HCT116 (cell line): ENCODE results near the gene HIVEP3. TPM values are rescaled to one million over a fixed set of nuclear protein-coding genes. Genes with fewer than 3 reads are reported as not detected.

Experiments used
- ATAC-seq: fragments of 200-7000 bp; cut with Tn5 transposase; 2 replicates; pipeline ENCODE4 v1.9.1; 2020; ENCODE audit warnings: mild to moderate bottlenecking, moderate library complexity
- BruUV-seq: library from RNA; stranded (reverse); fragments of 400-500 nt; replicated peaks from 2 replicates; lab custom pipeline; 2021; lab: Mats Ljungman, UMichigan
- CTCF ChIA-PET: fragments of 300-600 bp; sonication (Branson Sonifier 250); formaldehyde crosslinking; loops from one replicate; lab custom pipeline; 2021; ENCODE audit warnings: antibody characterized with exemption; lab: Charles Lee
- POLR2A ChIA-PET: fragments of 300-600, 350-600 bp; sonication (Branson Sonifier 250); formaldehyde crosslinking; loops from one replicate; lab custom pipeline; 2021; ENCODE audit warnings: antibody characterized with exemption; lab: Charles Lee
- RAD21 ChIA-PET, 2 experiments: fragments of 300-600 bp; sonication (Branson Sonifier 250); formaldehyde crosslinking; loops; one replicate each; lab custom pipeline; 2023; ENCODE audit warnings: low total read pairs in 2 of 2; ENCODE audit not compliant: uncharacterized antibody in 2 of 2, unreplicated experiment in 2 of 2, low non-redundant PET in 1 of 2; lab: Charles Lee
- DNase-seq: peaks from one replicate; pipeline ENCODE4 v3.0.0-alpha.2; 2010; ENCODE audit warnings: low read depth, low spot score
- H2AFZ ChIP-seq: fragments of 200-600 bp; shearing (Covaris generic), sonication (generic); 2 replicates; pipeline ENCODE4 v1.6.1; 2017; ENCODE audit warnings: low read depth, mixed run types, mixed read lengths, antibody characterized with exemption, low read length; ENCODE audit not compliant: poor library complexity, severe bottlenecking
- H3K27ac ChIP-seq: 2 replicates; pipeline ENCODE4 v1.5.1; 2012; ENCODE audit warnings: low read depth, low read length
- H3K27me3 ChIP-seq: fragments of 200-600 bp; sonication (generic); 2 replicates; pipeline ENCODE4 v1.6.1; 2016; ENCODE audit warnings: mixed run types, low read length, mixed read lengths; ENCODE audit not compliant: insufficient read depth
- H3K36me3 ChIP-seq, 2 experiments: fragments of 200-500 bp in 1 of 2; fragments of 200-600 bp in 1 of 2; sonication (Bioruptor generic) in 1 of 2; sonication (generic) in 1 of 2; 2 replicates each; pipeline versions ENCODE4 v1.5.1 to v1.6.1; 2014 to 2016; ENCODE audit warnings: low read length in 2 of 2, inconsistent platforms in 1 of 2, mixed read lengths in 1 of 2, mixed run types in 1 of 2; ENCODE audit not compliant: insufficient read depth in 2 of 2, control insufficient read depth in 1 of 2
- H3K4me1 ChIP-seq, 2 experiments: fragments of 200-600 bp in 1 of 2; sonication (generic) in 1 of 2; 2 replicates each; pipeline versions ENCODE4 v1.5.1 to v1.6.1; 2012 to 2017; ENCODE audit warnings: low read length in 2 of 2, inconsistent platforms in 1 of 2, mild to moderate bottlenecking in 1 of 2, mixed read lengths in 1 of 2, mixed run types in 1 of 2, moderate library complexity in 1 of 2; ENCODE audit not compliant: insufficient read depth in 2 of 2, control insufficient read depth in 1 of 2
- H3K4me2 ChIP-seq: fragments of 200-600 bp; sonication (generic); 2 replicates; pipeline ENCODE4 v1.6.1; 2017; ENCODE audit warnings: mixed run types, low read length, mixed read lengths
- H3K4me3 ChIP-seq, 2 experiments: fragments of 200-600 bp in 1 of 2; sonication (generic) in 1 of 2; replicated peaks in 1 of 2; 2 replicates each; pipeline ENCODE4 v1.5.1; 2011 to 2016; ENCODE audit warnings: low read length in 2 of 2, control low read depth in 1 of 2, low read depth in 1 of 2, mild to moderate bottlenecking in 1 of 2, mixed read lengths in 1 of 2, mixed run types in 1 of 2
- H3K79me2 ChIP-seq: fragments of 200-600 bp; sonication (generic); 2 replicates; pipeline ENCODE4 v1.6.1; 2017; ENCODE audit warnings: mild to moderate bottlenecking, mixed run types, low read length, moderate library complexity, mixed read lengths; ENCODE audit not compliant: insufficient read depth
- H3K9ac ChIP-seq: fragments of 200-600 bp; sonication (generic); 2 replicates; pipeline ENCODE4 v1.6.1; 2016; ENCODE audit warnings: low read length, mixed read lengths
- H3K9me2 ChIP-seq: fragments of 200-600 bp; sonication (generic), shearing (Covaris generic); 2 replicates; pipeline ENCODE4 v1.6.1; 2017; ENCODE audit warnings: mixed run types, mild to moderate bottlenecking, moderate library complexity; ENCODE audit not compliant: insufficient read depth
- H3K9me3 ChIP-seq, 2 experiments: fragments of 200-500 bp in 1 of 2; fragments of 200-600 bp in 1 of 2; sonication (Bioruptor generic) in 1 of 2; sonication (generic) in 1 of 2; 2 replicates each; pipeline ENCODE4 v1.6.1; 2014 to 2017; ENCODE audit warnings: low read length in 2 of 2, mixed read lengths in 2 of 2, inconsistent platforms in 1 of 2, low read depth in 1 of 2, mild to moderate bottlenecking in 1 of 2, mixed run types in 1 of 2, moderate library complexity in 1 of 2; ENCODE audit not compliant: control insufficient read depth in 1 of 2, insufficient read depth in 1 of 2
- H4K20me1 ChIP-seq: fragments of 200-600 bp; sonication (generic), shearing (Covaris generic); 2 replicates; pipeline ENCODE4 v1.6.1; 2017; ENCODE audit warnings: mixed run types, mild to moderate bottlenecking, moderate library complexity; ENCODE audit not compliant: insufficient read depth
- CBX3 ChIP-seq: IDR thresholded peaks from 2 replicates; pipeline ENCODE4 v1.6.1; 2012; ENCODE audit warnings: low read depth
- EGR1 ChIP-seq: IDR thresholded peaks from 2 replicates; pipeline ENCODE4 v1.6.1; 2012; ENCODE audit warnings: low read depth
- EZH2 ChIP-seq: fragments of 200-600 bp; sonication (generic); IDR thresholded peaks from 2 replicates; pipeline ENCODE4 v1.6.1; 2017; ENCODE audit warnings: antibody characterized with exemption, mixed run types
- FOSL1 ChIP-seq: IDR thresholded peaks from 2 replicates; pipeline ENCODE4 v1.6.1; 2012; ENCODE audit warnings: low read depth
- JUND ChIP-seq: IDR thresholded peaks from 2 replicates; pipeline ENCODE4 v1.6.1; 2012
- POLR2A ChIP-seq: IDR thresholded peaks from 2 replicates; pipeline ENCODE4 v1.7.0; 2011; ENCODE audit warnings: borderline replicate concordance; ENCODE audit not compliant: insufficient read depth, insufficient read length; ENCODE audit errors: extremely low read depth
- POLR2AphosphoS5 ChIP-seq: IDR thresholded peaks from 2 replicates; pipeline ENCODE4 v1.6.1; 2011; ENCODE audit warnings: mild to moderate bottlenecking, low read depth, low read length, moderate library complexity
- RAD21 ChIP-seq: IDR thresholded peaks from 2 replicates; pipeline ENCODE4 v1.6.1; 2012; ENCODE audit warnings: low read depth, mild to moderate bottlenecking
- SRF ChIP-seq: IDR thresholded peaks from 2 replicates; pipeline ENCODE4 v1.6.1; 2012; ENCODE audit warnings: low read depth
- TCF7L2 ChIP-seq: IDR thresholded peaks from 2 replicates; pipeline ENCODE4 v1.7.0; 2011; ENCODE audit warnings: borderline replicate concordance, inconsistent platforms; ENCODE audit not compliant: insufficient read depth, insufficient read length; ENCODE audit errors: extremely low read depth
- ZFX ChIP-seq: fragments of 450-650 bp; IDR thresholded peaks from 2 replicates; pipeline ENCODE4 v1.6.1; 2017
- ZNF274 ChIP-seq: fragments of 200-500 bp; sonication (Bioruptor generic); IDR thresholded peaks from 2 replicates; pipeline ENCODE4 v1.6.1; 2014; ENCODE audit warnings: mild to moderate bottlenecking, low read depth, low read length, inconsistent platforms
- intact Hi-C: fragments of 100-400 bp; cut with micrococcal nuclease; formaldehyde crosslinking; loops from 2 replicates; pipeline ENCODE4 v1.10.0; 2022
- total RNA-seq: library from RNA; stranded (reverse); gene quantifications from one replicate; pipeline ENCODE4 v1.2.1, GENCODE V29; 2021; ENCODE audit not compliant: unreplicated experiment
- TF ChIP-seq, protein P1 (sequence below), 3 experiments: fragments of 200-600 bp in 1 of 3; sonication (generic) in 1 of 3; IDR thresholded peaks in 2 of 3; conservative IDR thresholded peaks in 1 of 3; 2 replicates each; pipeline ENCODE4 v1.5.1; 2012 to 2017; ENCODE audit warnings: low read depth in 2 of 3, low read length in 2 of 3, antibody characterized with exemption in 1 of 3, borderline replicate concordance in 1 of 3, control low read depth in 1 of 3, mild to moderate bottlenecking in 1 of 3, mixed read lengths in 1 of 3, mixed run types in 1 of 3, moderate library complexity in 1 of 3; ENCODE audit not compliant: insufficient read depth in 1 of 3
- TF ChIP-seq, protein P2 (sequence below): IDR thresholded peaks from 2 replicates; pipeline ENCODE4 v1.6.1; 2012
- TF ChIP-seq, protein P3 (sequence below): IDR thresholded peaks from 2 replicates; pipeline ENCODE4 v1.6.1; 2012; ENCODE audit warnings: low read depth

The HIVEP3 gene
- total RNA-seq, 1 experiment from 2014 or later: 7.1 TPM

DNA sequence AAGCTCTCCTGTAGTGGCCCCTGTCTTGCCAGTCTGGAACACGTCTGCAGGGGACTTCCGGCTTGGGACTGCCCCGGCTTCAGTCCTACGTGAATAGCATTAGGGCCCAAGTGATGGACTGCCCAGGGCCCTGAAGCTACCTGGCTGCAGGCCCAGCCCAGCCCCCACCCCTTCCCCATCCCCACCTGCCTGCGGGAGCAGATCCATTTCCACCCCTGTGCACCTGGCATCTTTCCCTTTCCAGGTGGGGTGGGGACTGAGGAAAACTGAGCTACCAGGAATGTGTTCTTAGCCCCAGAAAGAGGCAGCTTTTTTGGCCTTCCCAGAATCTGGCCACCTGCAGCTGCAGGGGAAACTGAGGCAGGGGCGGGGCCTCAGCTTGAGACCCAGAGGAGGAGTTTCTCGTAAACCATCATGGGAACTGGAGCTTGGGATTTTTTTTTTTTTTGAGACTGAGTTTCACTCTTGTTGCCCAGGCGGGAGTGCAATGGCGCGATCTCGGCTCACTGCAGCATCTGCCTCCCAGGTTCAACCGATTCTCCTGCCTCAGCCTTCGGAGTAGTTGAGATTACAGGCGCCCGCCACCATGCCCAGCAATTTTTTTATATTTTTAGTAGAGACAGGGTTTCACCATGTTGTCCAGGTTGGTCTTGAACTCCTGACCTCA is 437.5 kb downstream of the HIVEP3 start:
- no peak for ATAC-seq
- DNase-seq: no peak
- Histone ChIP-seq H3K9ac (no peak overlapping the region), H3K27ac (no peak overlapping the region), H3K27me3 (no peaks in the 10 kb centered on the region), H3K9me3 (no peaks in the 10 kb centered on the region), H3K36me3 (no peaks in the 10 kb centered on the region), H3K4me3 (no peak overlapping the region), H4K20me1 (no peaks in the 10 kb centered on the region), H3K9me2 (no peaks in the 10 kb centered on the region), H3K4me1 (peaks cover 34 to 43% of the 10 kb centered on the region in 2 experiments), H3K79me2 (no peaks in the 10 kb centered on the region), H3K4me2 (no peak overlapping the region), H2AFZ (no peak overlapping the region)
- no peak for TF ChIP-seq TCF7L2
- TF ChIP-seq JUND: no peak
- no peak for TF ChIP-seq CBX3
- TF ChIP-seq EGR1: no peak
- no peak for TF ChIP-seq EZH2
- TF ChIP-seq FOSL1: no peak
- TF ChIP-seq, protein P1, sequence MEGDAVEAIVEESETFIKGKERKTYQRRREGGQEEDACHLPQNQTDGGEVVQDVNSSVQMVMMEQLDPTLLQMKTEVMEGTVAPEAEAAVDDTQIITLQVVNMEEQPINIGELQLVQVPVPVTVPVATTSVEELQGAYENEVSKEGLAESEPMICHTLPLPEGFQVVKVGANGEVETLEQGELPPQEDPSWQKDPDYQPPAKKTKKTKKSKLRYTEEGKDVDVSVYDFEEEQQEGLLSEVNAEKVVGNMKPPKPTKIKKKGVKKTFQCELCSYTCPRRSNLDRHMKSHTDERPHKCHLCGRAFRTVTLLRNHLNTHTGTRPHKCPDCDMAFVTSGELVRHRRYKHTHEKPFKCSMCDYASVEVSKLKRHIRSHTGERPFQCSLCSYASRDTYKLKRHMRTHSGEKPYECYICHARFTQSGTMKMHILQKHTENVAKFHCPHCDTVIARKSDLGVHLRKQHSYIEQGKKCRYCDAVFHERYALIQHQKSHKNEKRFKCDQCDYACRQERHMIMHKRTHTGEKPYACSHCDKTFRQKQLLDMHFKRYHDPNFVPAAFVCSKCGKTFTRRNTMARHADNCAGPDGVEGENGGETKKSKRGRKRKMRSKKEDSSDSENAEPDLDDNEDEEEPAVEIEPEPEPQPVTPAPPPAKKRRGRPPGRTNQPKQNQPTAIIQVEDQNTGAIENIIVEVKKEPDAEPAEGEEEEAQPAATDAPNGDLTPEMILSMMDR (IDR thresholded peaks at IDR 0.05 in 2 of 3, conservative IDR thresholded peaks at IDR 0.05 in 1 of 3; ENCODE audit: borderline replicate concordance in 1 of 3, insufficient read depth in 1 of 3, low read depth in 2 of 3, low read length in 2 of 3): no peak
- TF ChIP-seq SRF: no peak
- no peak for TF ChIP-seq POLR2AphosphoS5
- TF ChIP-seq, protein P2, sequence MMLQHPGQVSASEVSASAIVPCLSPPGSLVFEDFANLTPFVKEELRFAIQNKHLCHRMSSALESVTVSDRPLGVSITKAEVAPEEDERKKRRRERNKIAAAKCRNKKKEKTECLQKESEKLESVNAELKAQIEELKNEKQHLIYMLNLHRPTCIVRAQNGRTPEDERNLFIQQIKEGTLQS: no peak
- no peak for TF ChIP-seq ZFX
- TF ChIP-seq ZNF274: no peak
- TF ChIP-seq, protein P3, sequence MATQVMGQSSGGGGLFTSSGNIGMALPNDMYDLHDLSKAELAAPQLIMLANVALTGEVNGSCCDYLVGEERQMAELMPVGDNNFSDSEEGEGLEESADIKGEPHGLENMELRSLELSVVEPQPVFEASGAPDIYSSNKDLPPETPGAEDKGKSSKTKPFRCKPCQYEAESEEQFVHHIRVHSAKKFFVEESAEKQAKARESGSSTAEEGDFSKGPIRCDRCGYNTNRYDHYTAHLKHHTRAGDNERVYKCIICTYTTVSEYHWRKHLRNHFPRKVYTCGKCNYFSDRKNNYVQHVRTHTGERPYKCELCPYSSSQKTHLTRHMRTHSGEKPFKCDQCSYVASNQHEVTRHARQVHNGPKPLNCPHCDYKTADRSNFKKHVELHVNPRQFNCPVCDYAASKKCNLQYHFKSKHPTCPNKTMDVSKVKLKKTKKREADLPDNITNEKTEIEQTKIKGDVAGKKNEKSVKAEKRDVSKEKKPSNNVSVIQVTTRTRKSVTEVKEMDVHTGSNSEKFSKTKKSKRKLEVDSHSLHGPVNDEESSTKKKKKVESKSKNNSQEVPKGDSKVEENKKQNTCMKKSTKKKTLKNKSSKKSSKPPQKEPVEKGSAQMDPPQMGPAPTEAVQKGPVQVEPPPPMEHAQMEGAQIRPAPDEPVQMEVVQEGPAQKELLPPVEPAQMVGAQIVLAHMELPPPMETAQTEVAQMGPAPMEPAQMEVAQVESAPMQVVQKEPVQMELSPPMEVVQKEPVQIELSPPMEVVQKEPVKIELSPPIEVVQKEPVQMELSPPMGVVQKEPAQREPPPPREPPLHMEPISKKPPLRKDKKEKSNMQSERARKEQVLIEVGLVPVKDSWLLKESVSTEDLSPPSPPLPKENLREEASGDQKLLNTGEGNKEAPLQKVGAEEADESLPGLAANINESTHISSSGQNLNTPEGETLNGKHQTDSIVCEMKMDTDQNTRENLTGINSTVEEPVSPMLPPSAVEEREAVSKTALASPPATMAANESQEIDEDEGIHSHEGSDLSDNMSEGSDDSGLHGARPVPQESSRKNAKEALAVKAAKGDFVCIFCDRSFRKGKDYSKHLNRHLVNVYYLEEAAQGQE: no peak
- no peak for TF ChIP-seq POLR2A
- TF ChIP-seq RAD21: no peak
- CTCF ChIA-PET: interaction anchor here (3.9 kb wide), 1 partner anchor 10 kb away, joined by 15 read pairs; no protein-coding TSS in a partner anchor
- RAD21 ChIA-PET: no interaction called here
- no TSS peak for BruUV-seq
- POLR2A ChIA-PET: no interaction called here
- intact Hi-C loops: no loop called here
